ENCODE results near the gene SLC26A9. TPM values are rescaled to one million over a fixed set of nuclear protein-coding genes. Genes with fewer than 3 reads are reported as not detected.

The SLC26A9 gene
- total RNA-seq, 1 experiment from 2014 or later = not detected

DNA sequence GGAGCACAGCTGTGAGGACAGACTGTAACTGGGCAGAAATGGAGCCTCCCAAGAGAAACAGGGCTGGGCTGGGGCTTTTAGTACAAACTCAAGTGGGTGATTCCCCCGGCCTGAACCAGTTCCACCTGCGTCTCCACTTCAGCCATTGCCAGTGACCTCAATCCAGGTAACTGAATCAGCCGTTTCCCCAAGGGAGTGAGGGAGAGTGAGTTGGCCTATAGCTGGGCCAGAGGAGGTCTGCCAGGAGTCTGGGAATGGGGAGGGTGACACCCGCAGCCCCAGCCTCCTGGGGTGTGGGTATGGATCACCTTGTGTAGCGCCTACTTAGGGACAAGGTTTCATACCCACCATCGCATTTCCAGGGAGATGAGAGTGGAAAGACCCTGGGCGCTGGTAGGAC, 8.5 kb downstream of the SLC26A9 start:
- no TSS peak for BruUV-seq (replicated peaks)
- CTCF ChIA-PET = no interaction called here
- TF ChIP-seq TCF7L2 (IDR thresholded peaks at IDR 0.05; ENCODE audit: low read depth, low read length) = no peak
- no peak for TF ChIP-seq POLR2AphosphoS5 (IDR thresholded peaks at IDR 0.05; ENCODE audit: low read depth, low read length)
- TF ChIP-seq CTCF (IDR thresholded peaks at IDR 0.05) = no peak
- TF ChIP-seq REST (IDR thresholded peaks at IDR 0.05; ENCODE audit: insufficient read depth in 1 of 2, low read depth in 2 of 2, low read length in 1 of 2) = no peak
- TF ChIP-seq SIN3A (IDR thresholded peaks at IDR 0.05; ENCODE audit: borderline replicate concordance, insufficient read depth, low read depth, low read length) = no peak
- Histone ChIP-seq H3K9me3 (ENCODE audit: control insufficient read depth, insufficient read depth, low read depth, low read length) (no peaks in the 10 kb centered on the region), H3K27me3 (ENCODE audit: control insufficient read depth, insufficient read depth, low read length) (peaks cover 5% of the 10 kb centered on the region), H3K36me3 (ENCODE audit: control insufficient read depth, insufficient read depth, low read length) (no peaks in the 10 kb centered on the region), H3K27ac (ENCODE audit: low read length) (no peak overlapping the region), H3K4me3 (ENCODE audit: low read depth in 2 of 2, low read length in 2 of 2) (no peak overlapping the region), H3K4me1 (ENCODE audit: control insufficient read depth, insufficient read depth, low read length) (no peaks in the 10 kb centered on the region)
- ATAC-seq = no peak
- in situ Hi-C loops (cut with HindIII; ENCODE audit: low pct_unique_long_range_greater_than_20kb, low sequenced_read_pairs) = no loop called here
- intact Hi-C loops (cut with micrococcal nuclease; ENCODE audit: unreplicated experiment) = no loop called here
- POLR2A ChIA-PET = interaction anchor here (0.6 kb wide), 2 partner anchors 49 to 145 kb away, joined by 3 to 6 read pairs; no protein-coding TSS in a partner anchor
- no peak for DNase-seq (ENCODE audit: low read depth, low spot score)

GRCh38 chr1:205933671-205934618, 9.3 kb downstream of the SLC26A9 start:
- intact Hi-C loops (cut with micrococcal nuclease; ENCODE audit: unreplicated experiment) = no loop called here
- POLR2A ChIA-PET = interaction anchor here (0.6 kb wide), 1 partner anchor 144 kb away, joined by 3 read pairs; no protein-coding TSS in a partner anchor

More at GRCh38 chr1:205933671-205934618, 9.3 kb downstream of the SLC26A9 start:
- in situ Hi-C loops (cut with HindIII; ENCODE audit: low pct_unique_long_range_greater_than_20kb, low sequenced_read_pairs) = no loop called here
- CTCF ChIA-PET = no interaction called here
- ATAC-seq = no peak
- no peak for DNase-seq (ENCODE audit: low read depth, low spot score)
- Histone ChIP-seq H3K27ac (ENCODE audit: low read length) (no peak overlapping the region), H3K9me3 (ENCODE audit: control insufficient read depth, insufficient read depth, low read depth, low read length) (no peaks in the 10 kb centered on the region), H3K36me3 (ENCODE audit: control insufficient read depth, insufficient read depth, low read length) (no peaks in the 10 kb centered on the region), H3K4me3 (ENCODE audit: low read depth in 2 of 2, low read length in 2 of 2) (no peak overlapping the region), H3K4me1 (ENCODE audit: control insufficient read depth, insufficient read depth, low read length) (no peaks in the 10 kb centered on the region), H3K27me3 (ENCODE audit: control insufficient read depth, insufficient read depth, low read length) (peaks cover 5% of the 10 kb centered on the region)
- no peak for TF ChIP-seq REST (IDR thresholded peaks at IDR 0.05; ENCODE audit: insufficient read depth in 1 of 2, low read depth in 2 of 2, low read length in 1 of 2)
- TF ChIP-seq SIN3A (IDR thresholded peaks at IDR 0.05; ENCODE audit: borderline replicate concordance, insufficient read depth, low read depth, low read length) = no peak
- no peak for TF ChIP-seq CTCF (IDR thresholded peaks at IDR 0.05)
- no peak for TF ChIP-seq POLR2AphosphoS5 (IDR thresholded peaks at IDR 0.05; ENCODE audit: low read depth, low read length)
- no peak for TF ChIP-seq TCF7L2 (IDR thresholded peaks at IDR 0.05; ENCODE audit: low read depth, low read length)
- no TSS peak for BruUV-seq (replicated peaks)
